Measurements from ENCODE around the gene SLC17A9.

DNA sequence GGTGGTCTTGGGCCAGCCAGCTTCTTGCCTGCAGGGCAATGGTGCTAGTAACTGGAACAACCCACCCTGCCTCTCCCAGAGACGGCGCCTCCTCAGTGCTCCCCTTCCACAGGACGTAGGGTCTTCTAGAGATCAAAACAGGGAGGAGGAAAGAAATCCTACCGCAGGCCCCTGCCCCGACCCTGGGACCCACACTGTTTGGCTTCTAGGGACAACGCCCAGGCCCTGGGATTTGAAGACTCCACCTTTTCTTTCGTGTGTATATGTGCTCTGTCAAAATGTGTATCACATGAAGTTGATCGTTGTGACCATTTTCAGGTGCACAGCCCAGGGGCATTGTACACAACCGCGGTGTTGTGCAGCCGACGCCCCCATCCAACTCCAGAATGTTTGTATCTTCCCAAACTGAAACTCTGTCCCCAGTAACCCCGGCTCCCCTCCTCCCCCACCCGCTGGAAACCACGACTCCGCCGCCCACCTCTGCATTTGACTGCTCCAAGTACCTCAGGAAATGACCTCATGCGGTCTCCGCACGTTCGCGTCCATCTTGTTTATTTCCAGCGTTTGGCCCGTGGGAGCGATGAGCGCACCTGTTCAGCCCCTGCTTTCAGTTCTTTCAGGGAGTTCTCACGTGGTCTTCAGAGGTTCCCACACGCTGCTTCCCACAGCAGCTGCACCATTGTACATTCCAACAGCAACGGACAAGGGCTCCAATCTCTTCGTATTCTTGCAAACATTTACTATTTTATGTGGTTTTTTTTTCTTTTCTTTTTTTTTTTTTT, 57.7 kb downstream of the SLC17A9 start:
- TF ChIP-seq, protein P1, sequence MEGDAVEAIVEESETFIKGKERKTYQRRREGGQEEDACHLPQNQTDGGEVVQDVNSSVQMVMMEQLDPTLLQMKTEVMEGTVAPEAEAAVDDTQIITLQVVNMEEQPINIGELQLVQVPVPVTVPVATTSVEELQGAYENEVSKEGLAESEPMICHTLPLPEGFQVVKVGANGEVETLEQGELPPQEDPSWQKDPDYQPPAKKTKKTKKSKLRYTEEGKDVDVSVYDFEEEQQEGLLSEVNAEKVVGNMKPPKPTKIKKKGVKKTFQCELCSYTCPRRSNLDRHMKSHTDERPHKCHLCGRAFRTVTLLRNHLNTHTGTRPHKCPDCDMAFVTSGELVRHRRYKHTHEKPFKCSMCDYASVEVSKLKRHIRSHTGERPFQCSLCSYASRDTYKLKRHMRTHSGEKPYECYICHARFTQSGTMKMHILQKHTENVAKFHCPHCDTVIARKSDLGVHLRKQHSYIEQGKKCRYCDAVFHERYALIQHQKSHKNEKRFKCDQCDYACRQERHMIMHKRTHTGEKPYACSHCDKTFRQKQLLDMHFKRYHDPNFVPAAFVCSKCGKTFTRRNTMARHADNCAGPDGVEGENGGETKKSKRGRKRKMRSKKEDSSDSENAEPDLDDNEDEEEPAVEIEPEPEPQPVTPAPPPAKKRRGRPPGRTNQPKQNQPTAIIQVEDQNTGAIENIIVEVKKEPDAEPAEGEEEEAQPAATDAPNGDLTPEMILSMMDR (IDR thresholded peaks at IDR 0.05; ENCODE audit: insufficient read depth, low read depth, low read length), result no peak
- peak; percentile 39 for TF ChIP-seq EZH2 (IDR thresholded peaks at IDR 0.05; ENCODE audit: insufficient read depth, low read length)
